GM21576 (cell line): ENCODE measurements around the gene KCNAB1.
"Not testable (repeated sequence)": the region's sequence is repeated elsewhere in the genome, so short reads cannot be mapped to it uniquely, and the experiment has no call there.

Experiments
- ATAC-seq: cut with Tn5 transposase; IDR thresholded peaks from one replicate; pipeline ENCODE4 v1.9.1; 2021; ENCODE audit warnings: mild to moderate bottlenecking, moderate library complexity; ENCODE audit not compliant: unreplicated experiment

The KCNAB1 gene

DNA sequence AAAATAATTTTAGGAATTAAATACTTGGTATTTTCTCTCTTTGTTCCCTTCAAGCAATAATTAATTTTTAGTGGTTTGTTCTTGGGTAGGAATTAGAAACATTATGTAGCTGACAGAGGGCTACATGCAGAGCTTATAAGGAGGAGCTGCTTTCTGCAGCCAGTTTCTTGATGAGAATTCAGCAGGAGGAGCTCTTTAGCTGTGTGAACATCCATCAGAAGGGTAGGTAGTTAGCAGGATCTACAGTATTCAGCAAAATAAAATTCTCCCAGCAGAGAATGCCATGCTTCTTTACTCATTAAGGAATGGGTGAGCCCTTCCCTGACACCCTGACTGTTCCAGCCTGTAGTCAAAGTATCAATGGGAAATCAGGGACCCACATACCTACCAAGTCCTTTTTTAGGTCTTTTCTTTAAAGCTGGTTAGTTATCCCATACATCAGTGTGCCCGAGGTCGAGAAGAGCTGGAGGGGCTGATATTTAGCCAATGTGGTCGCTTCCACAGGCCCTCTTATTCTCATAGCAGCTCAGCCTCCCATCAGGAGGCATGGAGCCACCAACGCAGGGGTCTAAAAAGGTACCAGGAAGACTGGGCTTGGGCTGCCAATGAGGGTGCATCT lies 54.0 kb downstream of the KCNAB1 start:
- ATAC-seq, result no peak

DNA sequence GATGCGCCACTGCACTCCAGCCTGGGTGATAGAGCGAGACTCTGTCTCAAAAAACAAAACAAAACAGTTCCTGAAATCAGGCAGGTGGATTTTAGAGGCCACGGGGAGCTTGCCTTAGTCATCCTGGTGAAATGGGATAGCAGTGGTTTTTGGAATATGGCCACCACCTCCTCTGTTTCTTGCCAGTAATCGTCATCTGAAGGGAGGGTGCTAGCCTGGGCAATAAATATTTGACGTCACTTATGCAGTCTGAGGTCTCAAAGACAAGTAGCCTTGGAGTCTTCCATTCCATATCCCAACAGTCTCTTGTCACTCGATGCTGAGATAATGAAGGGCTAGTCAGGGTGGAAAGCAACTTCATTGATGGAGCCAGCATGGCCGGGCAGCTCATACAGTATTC lies 55.2 kb downstream of the KCNAB1 start:
- ATAC-seq, result no peak

GRCh38 chr3:156176048-156176447 lies 55.7 kb downstream of the KCNAB1 start:
- ATAC-seq, result no peak

- no peak for ATAC-seq
Observed at GRCh38 chr3:156176629-156177210, 56.3 kb downstream of the KCNAB1 start.

GRCh38 chr3:156180077-156180476 lies 59.7 kb downstream of the KCNAB1 start:
- no peak for ATAC-seq

GRCh38 chr3:156181509-156181908 lies 61.1 kb downstream of the KCNAB1 start:
- no peak for ATAC-seq

DNA sequence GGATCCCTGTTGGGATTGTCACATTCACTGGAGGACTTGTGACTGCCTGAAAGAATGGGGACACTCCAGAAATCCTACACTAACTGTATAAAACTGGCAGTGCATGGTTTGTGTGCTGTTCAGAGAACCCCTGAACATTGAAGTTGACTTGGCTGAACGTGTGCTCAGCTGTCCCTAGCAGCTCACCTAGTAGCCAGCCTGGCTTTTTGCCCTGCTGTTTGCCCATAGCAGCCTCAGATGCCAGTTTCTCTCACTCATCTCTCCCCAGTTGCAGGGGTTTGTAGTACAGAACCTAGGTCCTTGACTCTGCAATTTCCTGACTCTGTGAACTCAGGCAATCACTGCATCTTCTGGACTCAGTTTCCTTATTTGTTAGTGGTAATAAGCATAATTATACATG lies 63.0 kb downstream of the KCNAB1 start:
- no peak for ATAC-seq

DNA sequence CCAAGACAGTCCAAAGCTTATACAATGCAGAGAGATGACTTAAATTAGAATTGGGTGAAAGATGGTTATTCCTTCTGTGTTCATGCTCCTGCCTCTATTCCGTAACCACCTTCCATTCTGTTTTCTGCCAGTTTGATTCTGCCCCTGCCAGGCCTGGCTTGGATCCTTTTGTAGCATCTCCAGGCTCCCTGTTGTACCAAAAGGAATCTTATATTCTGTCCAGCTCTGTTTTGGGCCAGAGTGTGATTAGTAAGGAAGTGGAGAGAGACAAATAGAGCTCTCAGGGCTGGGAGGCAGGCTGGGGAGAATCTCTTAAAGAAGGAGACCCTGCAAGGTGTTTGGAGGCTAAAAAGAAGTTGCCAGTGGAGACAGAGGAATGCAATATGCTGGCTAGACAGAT lies 63.8 kb downstream of the KCNAB1 start:
- ATAC-seq, result no peak

- no peak for ATAC-seq
Observed at GRCh38 chr3:156187146-156187769, 66.9 kb downstream of the KCNAB1 start.

GRCh38 chr3:156188757-156189156 lies 68.4 kb downstream of the KCNAB1 start:
- no peak for ATAC-seq

DNA sequence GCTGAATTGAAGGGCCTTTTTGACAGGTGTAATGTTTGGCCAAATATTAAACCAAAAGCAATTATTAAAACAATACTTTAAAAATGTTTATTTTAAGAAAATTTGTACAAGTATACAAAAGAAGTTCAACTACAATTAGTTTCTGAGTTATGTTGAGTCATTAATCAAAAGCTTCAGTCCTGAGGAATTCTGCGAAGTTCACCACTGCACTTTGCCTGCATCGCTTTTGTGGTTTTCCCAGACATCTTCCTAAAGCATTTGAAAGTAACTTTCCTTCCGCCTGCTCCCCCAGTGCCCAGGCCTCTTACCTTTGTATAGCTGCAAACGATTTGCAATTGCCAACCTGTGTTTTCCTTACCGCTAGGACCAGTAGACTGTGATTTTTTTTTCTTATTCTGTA lies 69.5 kb downstream of the KCNAB1 start:
- ATAC-seq, result no peak

DNA sequence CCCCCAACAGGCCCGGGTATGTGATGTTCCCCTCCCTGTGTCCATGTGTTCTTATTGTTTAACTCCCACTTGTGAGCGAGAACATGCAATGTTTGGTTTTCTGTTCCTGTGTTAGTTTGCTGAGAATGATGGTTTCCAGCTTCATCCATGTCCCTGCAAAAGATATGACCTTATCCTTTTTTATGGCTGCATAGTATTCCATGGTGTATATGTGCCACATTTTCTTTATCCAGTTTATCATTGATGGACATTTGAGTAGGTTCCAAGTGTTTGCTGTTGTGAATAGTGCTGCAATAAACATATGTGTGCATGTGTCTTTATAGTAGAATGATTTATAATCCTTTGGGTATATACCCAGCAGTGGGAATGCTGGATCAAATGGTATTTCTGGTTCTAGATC lies 74.6 kb downstream of the KCNAB1 start:
- not testable (repeated sequence) for ATAC-seq

DNA sequence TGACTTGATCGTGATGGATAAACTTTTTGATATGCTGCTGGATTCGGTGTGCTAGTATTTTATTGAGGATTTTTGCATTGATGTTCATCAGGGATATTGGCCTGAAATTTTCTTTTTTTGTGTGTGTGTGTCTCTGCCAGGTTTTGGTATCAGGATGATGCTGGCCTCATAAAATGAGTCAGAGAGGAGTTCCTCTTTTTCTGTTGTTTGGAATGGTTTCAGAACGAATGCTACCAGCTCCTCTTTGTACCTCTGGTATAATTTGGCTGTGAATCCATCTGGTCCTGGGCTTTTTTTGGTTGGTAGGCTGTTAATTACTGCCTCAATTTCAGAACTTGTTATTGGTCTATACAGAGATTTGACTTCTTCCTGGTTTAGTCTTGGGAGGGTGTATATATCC lies 76.8 kb downstream of the KCNAB1 start:
- ATAC-seq, result not testable (repeated sequence)

DNA sequence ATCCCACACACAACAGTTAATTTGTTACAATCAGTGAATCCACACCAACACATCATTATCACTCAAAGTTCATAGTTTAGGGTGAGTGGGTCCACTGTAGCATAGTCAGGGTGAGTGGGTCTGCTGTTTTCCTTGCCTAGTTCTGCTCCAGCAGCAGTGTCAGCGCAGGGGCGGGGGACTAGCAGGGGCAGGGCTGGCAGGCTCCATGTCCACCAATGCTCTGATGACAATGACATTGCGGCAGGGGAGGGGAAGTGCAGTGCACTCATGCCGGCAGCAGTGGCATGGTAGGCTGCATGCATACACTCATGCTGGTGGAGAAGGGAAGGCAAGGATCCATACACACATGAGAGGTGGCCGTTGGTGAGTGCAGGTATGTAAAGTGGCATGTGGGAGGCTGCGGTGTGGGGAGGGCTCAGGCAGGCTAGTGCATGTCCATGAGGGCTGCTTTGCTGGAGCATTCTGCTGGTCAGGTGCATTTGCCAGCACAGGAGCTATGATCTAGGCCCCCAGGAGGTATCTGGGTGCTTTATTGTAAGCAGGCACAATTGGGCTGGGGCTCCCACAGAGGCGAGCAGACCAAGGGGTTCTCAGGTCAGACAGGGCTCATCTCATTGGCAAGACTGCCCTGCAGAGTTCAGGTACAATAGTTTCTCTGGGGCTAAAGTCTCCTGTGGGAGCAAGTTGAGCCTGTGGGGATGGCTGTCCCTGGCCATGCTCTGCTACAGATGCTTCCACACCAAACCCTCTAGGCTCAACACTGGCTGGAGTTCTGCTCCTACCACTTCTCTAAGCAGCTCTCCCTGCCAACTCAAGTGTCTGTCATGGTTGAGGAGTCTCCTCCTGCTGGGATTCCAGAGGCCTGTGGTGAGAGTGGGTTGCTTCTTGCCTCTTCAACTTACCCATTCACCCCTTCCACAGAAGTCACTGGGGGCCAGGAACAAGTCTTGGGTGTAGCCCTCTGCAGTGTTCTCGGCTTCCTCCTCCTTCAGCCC lies 81.3 kb downstream of the KCNAB1 start:
- ATAC-seq, result no peak

GRCh38 chr3:156206157-156206556 lies 85.8 kb downstream of the KCNAB1 start:
- no peak for ATAC-seq

DNA sequence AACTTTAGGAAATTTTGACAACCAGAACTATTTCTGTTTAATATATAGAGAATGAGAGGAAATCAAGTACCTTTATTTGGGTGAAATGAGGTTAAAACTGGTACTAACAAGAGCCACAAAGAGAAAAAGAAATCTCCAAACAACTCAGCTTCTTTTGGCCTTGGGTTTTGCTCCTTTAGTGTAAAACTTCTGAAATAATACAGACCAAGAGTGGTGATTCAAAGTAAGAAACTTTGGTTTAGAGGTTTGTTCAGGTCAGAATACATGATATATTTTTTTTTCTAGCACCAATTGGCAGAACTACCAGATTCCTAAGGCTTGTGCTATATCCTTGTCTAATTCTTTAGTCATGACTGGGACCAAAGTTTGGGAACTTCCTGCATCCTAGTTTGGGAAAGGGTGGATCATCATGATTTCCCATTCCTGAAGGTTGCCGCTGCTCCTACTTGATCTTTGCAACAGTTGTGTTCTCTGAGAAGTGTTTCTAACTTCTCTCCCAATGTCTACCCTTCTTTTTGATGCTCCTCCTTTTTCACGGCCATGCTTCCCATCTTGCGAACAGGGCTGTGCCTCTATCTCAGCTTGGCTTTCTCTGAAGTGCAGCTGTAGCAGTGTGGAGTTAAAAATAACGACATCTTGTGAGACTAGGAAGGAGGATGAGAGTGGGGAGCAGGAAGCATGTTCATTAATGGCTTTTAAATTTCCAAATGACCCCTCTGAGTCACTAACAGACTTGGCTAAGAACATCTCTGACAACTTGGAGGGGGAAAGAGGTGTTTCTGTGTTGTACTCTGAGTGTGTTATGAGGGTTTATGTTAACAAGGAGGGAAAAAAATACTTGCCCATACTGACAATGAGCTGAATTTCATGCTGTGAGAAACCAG lies 87.7 kb downstream of the KCNAB1 start:
- ATAC-seq, result no peak

GRCh38 chr3:156209631-156210335 lies 89.4 kb downstream of the KCNAB1 start:
- no peak for ATAC-seq

GRCh38 chr3:156211583-156211982 lies 91.2 kb downstream of the KCNAB1 start:
- ATAC-seq, result no peak

- ATAC-seq, result no peak
Observed at GRCh38 chr3:156214676-156215075, 94.3 kb downstream of the KCNAB1 start.

GRCh38 chr3:156215751-156216150 lies 95.4 kb downstream of the KCNAB1 start:
- ATAC-seq, result no peak
